ENCODE data around the gene KCNQ1.

DNA sequence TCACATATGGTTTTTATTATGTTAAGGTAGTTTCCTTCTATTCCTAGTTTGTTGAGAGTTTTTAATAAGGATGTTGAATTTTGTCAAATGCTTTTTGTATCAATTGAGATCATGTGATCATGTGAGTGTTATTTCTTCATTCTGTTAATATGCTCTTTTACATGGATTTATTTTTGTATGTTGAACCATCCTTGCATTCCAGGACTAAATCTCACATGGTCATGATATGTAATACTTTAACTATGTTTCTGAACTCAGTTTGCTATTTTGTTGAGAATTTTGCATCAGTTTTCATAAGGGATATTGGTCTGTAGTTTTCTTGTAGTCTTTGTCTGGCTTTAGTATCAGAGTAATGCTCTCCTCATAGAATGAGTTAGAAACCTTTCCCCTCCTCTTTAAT, 43.2 kb downstream of the KCNQ1 start:
- TF ChIP-seq RFX5 (IDR thresholded peaks at IDR 0.05; ENCODE audit: low read depth, low read length) (no peak), ZNF605 (CRISPR knock-in tag; IDR thresholded peaks at IDR 0.05) (no peak), RAD21 (CRISPR knock-in tag; IDR thresholded peaks at IDR 0.05) (no peak), KDM1A (CRISPR knock-in tag; IDR thresholded peaks at IDR 0.05) (no peak), HCFC1 (IDR thresholded peaks at IDR 0.05; ENCODE audit: low read depth, low read length) (no peak), MYNN (CRISPR knock-in tag; IDR thresholded peaks at IDR 0.05; ENCODE audit: low read depth) (no peak), ZNF558 (CRISPR knock-in tag; IDR thresholded peaks at IDR 0.05; ENCODE audit: borderline replicate concordance) (no peak)
- TF ChIP-seq, protein P1, sequence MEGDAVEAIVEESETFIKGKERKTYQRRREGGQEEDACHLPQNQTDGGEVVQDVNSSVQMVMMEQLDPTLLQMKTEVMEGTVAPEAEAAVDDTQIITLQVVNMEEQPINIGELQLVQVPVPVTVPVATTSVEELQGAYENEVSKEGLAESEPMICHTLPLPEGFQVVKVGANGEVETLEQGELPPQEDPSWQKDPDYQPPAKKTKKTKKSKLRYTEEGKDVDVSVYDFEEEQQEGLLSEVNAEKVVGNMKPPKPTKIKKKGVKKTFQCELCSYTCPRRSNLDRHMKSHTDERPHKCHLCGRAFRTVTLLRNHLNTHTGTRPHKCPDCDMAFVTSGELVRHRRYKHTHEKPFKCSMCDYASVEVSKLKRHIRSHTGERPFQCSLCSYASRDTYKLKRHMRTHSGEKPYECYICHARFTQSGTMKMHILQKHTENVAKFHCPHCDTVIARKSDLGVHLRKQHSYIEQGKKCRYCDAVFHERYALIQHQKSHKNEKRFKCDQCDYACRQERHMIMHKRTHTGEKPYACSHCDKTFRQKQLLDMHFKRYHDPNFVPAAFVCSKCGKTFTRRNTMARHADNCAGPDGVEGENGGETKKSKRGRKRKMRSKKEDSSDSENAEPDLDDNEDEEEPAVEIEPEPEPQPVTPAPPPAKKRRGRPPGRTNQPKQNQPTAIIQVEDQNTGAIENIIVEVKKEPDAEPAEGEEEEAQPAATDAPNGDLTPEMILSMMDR (CRISPR knock-in tag; IDR thresholded peaks at IDR 0.05) = no peak

Data from HepG2 (cell line).